HG03342 (cell line): Measurements from ENCODE around the gene FHOD3.
A peak's percentile ranks its signal among the peaks of the same experiment; 100 is the strongest.

ENCODE experiments used
- ATAC-seq: cut with Tn5 transposase; IDR thresholded peaks from one replicate; pipeline ENCODE4 v1.9.1; 2021; ENCODE audit warnings: mild to moderate bottlenecking, moderate library complexity; ENCODE audit not compliant: unreplicated experiment

FHOD3 gene

DNA sequence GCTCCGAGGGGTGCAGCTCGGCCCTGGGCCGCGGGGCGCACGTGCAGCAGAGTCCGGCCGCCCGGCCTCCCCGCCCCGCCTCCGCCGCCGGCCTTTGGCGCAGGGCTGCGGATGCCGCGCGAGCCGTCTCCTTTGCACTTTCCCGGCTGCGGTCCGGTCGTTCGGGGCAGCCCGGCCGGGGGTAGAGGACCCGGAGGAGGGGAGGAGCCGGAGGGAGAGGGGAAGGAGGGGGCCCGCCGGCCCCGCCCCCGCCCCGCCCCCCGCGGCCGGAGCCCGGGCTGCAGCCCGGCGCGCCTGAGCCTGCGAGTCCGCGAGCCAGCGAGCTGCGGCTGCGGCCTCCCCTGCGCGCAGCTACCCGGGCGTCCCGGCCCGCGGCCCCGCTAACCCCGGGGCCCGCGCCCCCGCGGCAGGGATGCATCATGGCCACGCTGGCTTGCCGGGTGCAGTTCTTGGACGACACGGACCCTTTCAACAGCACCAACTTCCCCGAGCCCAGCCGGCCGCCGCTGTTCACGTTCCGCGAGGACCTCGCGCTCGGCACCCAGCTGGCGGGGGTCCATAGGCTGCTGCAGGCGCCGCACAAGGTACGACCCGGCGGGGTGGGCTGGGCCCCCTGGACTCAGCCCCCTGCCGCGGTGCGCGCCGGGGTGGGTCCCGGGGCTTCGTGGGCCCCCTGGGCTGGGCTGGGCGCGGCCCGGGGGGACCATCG lies at the start of gene FHOD3:
Gene FHOD3 (plus strand): TSS at position 297 of the 709 bp plus-strand sequence. CDS start 123 bp downstream, at position 420.
- ATAC-seq = peak; percentile 53

DNA sequence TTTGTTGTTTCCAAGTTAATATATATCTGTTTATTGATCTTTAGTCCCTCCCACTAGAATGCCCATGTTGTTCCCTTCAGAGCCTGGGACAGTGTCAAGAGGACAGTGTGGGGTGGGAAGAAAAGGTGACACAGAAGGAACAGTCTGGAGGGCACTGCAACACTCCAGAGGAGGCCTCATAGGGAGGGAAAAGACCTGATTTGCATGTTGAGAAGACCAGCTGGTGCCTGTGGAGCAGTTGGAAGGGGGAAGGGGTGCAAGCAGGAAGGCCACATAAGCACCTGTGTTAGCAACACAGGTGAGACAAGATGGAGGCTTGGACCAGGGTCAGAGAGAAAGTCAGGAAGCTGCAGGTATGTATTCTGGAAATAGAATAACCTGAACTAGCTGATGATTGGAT lies 48.1 kb upstream of the FHOD3 start:
- no peak for ATAC-seq

DNA sequence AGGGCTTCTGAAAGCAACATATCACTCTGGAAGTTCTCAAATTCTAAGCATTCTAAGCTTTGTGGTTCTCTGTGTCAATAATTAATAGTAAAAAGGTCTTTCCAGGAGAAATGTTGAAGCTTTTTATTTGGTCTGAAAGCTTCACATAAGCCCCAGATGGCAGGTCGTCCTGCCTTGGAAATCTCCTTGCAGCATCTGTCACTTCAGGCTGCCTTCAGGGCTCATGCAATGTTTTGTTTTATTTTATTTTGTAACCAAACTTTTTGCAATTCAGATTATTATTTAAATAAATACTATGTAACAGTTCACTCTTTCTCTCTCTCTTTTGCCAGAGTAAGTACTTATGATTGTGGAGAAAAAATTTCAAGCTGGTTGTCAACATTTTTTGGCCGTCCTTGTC lies 46.7 kb upstream of the FHOD3 start:
- ATAC-seq = no peak

DNA sequence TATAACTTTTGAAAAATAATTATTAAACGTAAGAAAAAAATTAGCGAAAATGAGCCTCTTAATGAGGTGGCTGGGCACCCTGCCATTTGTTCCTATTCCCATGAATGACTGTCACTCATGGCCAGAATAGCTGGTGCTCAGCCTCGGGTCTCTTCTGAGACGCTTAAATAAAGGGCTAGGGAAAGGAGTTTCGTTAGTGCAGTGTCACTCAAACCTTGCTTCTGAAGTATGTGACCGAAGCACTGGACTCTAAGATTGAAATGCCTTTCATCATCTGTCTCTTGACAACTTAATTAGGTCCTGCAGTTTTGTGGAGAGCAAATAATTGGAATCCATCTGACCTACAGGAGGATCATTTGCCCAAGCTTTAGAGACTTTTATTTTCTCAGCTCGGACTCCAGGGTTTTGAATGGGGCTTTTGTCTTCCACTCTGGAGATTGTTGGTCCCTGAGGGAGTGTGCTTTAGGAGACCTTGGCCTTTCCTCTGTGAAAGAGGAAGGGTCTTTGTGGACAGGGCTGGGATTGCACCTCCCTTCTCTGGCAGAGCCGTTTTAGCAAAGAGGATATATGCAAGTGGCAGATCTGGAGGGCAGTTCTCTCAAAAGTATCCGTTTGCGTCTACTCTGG lies 42.3 kb upstream of the FHOD3 start:
- ATAC-seq = no peak

DNA sequence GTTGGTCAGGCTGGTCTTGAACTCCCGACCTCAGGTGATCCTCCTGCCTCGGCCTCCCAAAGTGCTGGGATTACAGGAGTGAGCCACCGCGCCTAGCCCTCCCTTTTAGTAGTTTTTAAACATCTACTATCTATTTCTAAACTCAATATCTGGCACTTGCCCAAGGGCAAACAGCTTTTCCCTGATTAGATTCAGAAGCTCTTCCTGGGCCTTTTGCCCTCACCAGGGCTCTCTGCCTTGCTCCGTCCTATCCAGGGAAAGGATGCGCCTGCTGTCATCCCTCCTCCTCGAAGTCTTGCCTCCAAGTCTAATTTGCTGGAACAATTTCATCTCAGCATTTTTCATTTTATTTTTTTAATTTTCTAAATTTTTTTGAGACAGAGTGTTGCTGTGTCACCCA lies 41.4 kb upstream of the FHOD3 start:
- no peak for ATAC-seq

DNA sequence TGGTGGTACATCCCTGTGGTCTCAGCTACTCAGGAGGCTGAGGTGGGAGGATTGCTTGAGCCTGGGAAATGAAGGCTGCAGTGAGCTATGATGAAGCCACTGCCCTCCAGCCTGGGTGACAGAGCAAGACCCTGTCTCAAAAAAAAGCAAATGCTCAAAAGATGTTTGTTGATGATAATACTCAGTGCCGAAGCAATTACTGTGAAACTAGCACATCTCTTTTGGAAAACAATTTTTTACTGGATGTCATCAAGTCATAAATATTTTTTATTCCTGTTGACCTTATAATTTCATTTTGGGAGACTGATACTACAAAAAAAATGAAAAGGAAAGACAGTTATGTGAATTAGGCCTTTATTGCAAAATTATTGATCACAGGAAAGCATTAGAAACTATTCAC lies 34.5 kb upstream of the FHOD3 start:
- no peak for ATAC-seq

DNA sequence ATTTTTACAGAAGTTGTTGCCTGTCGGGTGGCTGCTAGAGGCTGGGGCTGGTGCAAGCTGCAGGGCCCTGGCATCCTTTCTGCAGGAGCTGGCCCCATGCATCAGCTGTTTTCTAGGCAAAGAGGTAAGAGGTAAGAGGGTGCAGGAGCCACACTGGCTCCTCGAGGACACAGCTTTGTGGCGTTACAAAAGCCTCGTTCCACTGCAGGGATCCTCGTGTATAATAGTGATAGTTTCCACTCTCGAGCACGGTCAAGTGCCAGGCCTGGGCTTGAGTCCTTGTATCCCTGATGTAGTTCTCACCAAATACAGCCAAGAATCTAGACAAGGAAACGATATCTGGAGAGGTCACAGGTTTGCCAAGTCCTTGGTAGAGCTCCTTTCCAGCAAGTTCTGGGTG lies 33.2 kb upstream of the FHOD3 start:
- ATAC-seq = no peak

DNA sequence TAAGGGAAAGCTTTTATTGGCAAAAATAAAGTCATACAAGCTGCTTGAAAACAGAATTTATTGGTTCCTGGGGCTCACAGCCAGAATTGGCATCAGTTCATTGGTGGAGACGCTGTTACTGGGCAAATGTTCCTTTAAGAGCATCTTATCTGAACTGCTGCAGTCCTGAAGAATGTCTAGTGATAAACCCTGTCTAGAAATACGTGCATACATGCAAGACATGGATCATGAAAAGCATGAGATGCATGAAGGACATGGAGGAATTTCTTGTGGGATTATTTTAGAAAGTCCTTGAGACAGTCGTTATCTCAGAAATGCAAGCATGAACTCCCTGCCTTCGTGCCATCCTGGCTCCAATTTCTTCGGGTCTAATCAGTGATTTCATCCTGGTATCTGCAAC lies 32.5 kb upstream of the FHOD3 start:
- no peak for ATAC-seq

DNA sequence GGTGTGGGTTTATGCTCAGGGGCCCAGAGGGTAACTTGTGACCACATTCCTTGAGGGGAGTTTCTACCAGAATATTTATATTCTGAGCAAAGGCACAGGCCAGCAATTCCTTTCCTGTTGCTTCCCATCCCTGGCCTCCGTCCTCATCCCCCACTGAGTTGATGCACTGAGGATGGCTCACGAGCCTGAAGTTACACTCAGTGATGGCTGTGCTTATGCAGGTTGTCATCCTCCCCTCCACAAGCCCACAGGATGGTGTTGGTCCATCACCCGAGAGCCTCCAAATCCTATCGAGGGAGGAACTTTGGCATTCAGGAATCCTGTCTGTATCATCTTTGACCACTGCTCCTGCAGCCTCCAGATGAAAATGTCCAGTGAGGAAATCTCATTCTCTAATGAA lies 28.4 kb upstream of the FHOD3 start:
- no peak for ATAC-seq

DNA sequence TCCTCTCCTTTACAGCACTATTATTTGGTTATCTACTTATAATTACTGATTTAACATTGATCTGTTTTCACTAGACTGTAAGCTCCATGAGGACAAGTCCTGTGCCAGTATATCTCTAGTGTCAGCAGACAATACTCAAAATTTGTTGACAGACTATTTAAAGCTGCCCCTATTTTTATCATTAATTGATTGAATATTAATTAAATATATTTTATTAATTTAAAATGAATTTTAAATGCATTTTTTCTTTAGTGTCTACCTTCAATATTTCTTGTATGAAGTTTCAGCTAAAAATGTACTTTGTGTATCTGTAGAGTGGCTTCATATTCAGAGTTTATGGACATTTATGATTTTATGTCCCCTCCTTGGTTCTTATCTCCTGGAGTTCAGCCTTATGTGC lies 26.4 kb upstream of the FHOD3 start:
- no peak for ATAC-seq

DNA sequence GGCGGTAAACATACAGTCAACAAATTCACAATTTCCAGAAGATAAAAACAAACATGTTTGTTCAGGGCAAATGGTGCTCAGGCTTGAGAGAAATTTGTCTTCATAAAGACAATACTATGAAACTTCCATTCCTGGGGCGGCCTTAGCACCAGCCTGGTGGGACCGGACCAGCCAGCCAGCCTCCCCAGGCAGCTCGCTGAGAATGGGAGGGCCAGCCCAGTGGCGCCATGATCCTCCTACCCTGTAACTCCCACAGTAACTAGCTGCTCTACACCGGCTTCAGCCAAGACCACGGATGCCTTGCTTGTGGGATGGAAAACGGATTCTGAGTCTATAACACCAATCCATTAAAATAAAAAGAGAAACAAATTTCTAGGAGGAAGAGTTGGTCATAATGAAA lies 24.2 kb upstream of the FHOD3 start:
- no peak for ATAC-seq

DNA sequence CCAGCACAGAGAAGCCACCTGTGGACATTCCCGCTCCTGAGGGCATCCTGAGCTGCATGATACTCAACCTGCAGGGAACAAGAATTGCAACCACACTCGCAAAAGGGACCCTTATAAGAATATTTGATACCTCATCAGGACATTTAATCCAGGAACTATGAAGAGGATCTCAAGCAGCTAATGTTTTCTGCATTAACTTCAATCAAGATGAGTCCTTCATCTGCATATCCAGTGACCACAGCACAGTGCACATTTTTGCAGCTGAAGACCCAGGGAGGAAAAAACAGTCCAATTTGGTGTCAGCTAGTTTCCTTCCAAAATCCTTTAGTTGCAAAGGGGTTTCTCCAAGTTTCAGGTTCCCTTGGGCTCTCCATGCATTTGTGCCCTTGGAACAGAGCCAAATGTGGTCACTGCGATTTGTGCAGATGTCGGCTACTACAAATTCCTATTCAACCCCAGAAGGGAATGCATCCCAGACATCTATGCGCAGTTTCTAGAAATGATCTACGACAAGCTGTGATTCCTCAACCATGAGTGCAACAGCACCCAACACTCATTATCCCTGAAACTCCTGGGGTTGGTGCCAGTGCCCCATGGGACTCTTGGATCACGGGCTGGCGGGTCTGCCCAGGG lies 23.3 kb upstream of the FHOD3 start:
- no peak for ATAC-seq

DNA sequence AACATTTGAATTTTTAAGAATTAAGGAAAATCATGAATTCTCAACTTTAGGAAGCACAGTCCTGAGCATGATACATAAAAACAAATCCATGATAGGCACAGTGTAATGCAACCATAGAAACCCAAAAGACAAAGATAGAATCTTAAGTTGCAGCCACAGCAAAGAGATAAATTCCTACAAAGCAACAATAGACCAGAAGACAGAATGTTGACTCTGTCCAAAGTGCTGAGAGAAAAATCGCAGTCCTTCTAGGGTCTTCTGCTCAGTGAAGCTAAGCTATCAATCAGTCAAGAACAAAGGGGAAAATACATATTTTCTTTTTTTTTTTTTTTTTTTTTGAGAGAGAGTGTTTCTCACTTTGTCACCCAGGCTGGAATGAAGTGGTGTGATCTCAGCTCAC lies 22.0 kb upstream of the FHOD3 start:
- ATAC-seq = no peak

DNA sequence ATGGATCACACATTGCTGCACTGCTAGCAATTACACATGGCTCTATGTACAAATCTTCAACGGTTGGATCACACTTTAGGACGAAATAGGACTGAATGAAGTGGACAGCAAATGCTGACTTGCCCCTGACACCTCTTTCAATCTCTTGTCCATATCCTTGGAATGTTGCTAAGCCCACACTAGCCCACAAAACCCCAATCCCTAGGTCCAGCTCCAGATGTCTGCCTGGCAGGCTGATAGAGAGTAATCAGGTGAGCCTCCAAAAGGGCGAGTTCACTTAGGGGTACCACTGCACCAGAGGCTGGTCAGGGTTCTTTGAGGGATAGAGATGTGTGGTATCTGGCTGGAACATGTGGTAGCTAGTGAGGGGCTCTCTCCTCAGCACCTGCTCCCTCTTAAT lies 18.5 kb upstream of the FHOD3 start:
- ATAC-seq = no peak

DNA sequence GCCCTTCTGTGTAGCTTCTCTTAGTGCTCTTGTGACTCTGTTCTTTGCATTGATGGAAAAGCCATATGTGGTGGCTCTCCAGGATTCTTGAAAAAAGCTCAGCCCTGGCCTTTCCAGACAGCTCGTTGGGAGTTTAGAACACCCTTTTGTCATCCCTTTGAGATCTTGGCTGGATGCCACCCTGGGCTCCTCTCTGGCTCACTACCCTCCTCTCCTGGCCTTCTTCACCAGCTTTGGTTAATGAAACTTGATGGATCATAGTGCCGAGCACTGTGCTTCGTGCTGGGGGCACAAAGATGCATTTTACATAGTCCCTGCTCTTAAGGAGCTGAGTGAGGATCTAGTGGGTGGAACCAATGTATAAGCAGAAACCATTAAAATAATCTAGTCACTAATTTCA lies 15.6 kb upstream of the FHOD3 start:
- no peak for ATAC-seq

DNA sequence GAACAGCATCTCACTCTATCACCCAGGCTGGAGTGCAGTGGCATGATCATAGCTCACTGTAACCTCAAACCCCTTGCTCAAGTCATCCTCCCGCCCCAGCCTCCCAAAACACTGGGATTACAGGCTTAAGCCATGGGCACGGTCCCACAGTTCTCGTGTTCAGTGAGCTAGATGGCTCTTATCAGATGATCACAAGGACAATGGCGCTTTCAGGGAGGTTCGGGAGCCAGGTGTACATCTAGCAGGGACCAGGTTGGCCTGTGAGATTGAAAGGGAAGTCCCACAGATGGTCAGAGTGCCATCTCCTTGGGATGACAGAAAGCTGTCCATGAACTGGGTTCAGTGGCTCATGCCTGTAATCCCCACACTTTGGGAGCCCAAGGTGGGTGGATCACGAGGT lies 14.1 kb upstream of the FHOD3 start:
- ATAC-seq = no peak

DNA sequence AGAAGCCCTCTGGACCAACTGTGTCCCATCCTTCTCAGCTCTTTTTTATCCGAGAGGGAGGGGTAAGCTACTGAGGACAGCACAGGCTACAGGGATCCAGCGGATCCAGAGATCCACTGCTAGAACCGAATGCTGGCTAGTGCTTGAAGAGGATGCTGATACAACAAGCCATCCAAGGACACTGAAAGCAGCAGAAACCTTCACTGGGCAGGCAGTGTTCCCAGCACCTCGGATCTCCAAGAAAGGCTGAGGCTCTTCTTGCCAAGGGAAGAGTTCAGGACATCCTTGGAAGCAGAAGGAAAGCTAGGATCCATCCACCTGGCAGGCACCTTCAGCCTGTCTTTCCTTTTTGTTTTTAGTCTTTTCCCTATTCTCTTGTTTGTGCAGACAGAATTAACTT lies 13.2 kb upstream of the FHOD3 start:
- ATAC-seq = no peak

DNA sequence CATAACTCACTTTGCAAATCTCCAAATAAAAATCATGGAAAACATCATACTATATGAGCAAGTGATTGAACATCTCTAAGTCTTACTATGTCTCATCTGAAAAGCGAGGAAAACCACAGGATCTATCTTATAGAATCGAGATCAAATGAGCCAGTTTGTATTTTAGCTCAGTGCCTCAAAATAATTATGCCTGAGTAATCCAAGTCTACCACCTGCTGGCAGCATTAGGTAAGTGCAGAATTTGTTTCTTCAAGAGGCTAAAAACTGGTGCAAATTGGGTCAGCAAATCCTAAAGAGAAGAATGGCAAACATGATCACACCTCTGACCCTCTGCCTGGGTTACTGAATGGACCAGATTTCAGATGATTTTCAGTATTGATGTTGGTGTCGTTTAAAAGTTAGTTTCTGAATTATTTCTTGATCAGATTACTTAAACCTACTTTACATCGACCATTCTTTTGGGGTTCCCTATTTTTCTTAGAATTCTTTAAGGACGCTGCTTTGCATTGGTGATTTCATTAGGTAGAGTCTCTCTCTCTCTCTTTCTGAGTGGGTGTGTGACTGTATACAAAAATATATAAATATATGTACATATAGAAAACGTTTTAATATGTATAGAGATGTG lies 12.7 kb upstream of the FHOD3 start:
- ATAC-seq = no peak

DNA sequence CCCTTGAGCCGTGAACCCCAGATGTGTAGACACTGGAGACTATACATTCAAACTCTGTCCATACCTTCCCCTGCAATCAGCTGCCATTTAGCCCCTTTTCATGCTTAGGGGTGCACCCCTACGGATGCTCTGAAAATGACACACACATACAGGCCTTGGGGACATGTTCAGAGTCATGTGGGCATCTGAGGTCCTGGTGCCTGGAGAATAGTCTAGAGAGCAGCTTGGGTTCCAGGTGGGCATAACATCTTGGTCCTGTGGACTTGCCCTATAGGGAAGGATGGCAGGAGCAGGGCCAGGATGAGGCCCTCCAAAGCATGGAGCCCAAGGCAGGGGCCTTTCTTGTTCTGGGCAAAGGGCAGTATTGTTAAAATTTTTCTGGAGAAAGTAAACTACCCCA lies 9.9 kb upstream of the FHOD3 start:
- ATAC-seq = no peak

DNA sequence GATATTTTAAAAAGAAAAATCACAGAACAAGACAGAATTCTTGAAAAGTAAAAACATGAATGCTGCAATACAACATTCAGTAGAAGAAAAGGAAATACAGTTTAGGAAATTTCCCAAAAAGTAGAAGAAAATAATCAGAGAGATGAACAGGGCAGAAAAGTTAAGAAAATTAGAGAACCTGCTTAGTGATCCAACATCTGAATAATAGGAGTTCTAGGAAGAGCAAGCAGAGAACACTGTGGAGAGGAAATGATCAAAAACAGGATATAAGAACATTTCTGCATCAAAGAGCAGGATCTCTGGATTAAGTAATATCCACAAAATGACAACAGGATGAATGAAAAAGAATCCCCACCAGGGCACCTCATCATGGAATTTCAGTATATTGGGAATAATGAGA lies 8.8 kb upstream of the FHOD3 start:
- no peak for ATAC-seq

DNA sequence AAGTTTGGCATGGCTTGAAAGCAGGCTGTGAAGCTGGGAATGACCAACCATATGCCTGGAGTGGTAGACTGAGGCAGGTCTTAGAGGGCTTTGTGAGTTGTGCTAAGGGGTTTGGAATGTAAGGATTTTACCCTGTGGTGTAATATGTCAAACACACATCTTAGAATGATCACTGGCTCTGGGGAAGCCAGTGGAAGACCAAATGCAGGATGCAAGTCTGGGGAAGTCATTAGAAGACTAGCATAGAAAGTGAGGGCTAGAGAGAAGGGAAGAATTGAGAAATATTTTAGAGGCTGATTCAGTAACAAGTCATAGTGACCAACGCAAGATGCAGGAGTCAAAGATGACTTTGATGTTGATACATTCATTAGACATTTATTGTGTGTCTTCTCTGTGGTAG lies 3.5 kb upstream of the FHOD3 start:
- no peak for ATAC-seq

DNA sequence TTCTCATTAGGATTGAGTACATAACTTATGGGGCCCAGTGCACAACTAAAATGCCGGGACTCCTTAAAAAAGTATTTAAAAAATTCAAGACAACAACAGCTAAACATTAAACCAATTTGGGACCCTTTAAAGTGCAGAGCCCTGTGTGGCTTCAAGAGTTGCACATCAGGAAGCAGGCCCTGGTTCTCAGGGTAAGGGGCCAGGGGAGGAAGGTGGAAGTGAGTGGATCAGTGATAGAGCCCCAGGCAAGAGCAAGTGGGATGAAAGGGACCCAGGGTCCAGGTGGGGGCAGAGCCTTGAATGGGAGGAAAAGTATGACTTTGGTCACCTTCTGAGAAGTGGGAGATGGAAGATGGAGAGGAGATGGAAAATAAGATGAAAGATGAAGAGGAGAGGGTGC lies 2.3 kb upstream of the FHOD3 start:
- ATAC-seq = no peak
